GM23338 (cell line): ENCODE data around the gene MAP3K13. TPM values are rescaled to one million over a fixed set of nuclear protein-coding genes. Genes with fewer than 3 reads are reported as not detected.

Experiments used
- ATAC-seq: fragments of 200-7000 bp; cut with Tn5 transposase; 3 replicates; pipeline ENCODE4 v1.9.1; 2020
- DNase-seq: peaks from one replicate; pipeline ENCODE4 v3.0.0-alpha.2; 2015; ENCODE audit warnings: low spot score
- H2AFZ ChIP-seq: fragments of 200-600 bp; sonication (generic); 2 replicates; pipeline ENCODE4 v1.8.0; 2016; ENCODE audit warnings: antibody characterized with exemption, mild to moderate bottlenecking, moderate library complexity
- H3F3A ChIP-seq: fragments of 200-600 bp; sonication (generic); replicated peaks from 2 replicates; pipeline ENCODE4 v1.8.0; 2017; ENCODE audit warnings: antibody characterized with exemption, mixed run types, low read depth
- H3K27ac ChIP-seq: fragments of 200-600 bp; sonication (generic); 2 replicates; pipeline ENCODE4 v1.6.1; 2016; ENCODE audit warnings: low read depth
- H3K27me3 ChIP-seq: fragments of 200-600 bp; sonication (generic); 2 replicates; pipeline ENCODE4 v1.8.0; 2016; ENCODE audit warnings: mild to moderate bottlenecking, mixed run types, moderate library complexity; ENCODE audit not compliant: insufficient read depth
- H3K36me3 ChIP-seq: fragments of 200-600 bp; sonication (generic); 2 replicates; pipeline ENCODE4 v1.8.0; 2016; ENCODE audit warnings: mild to moderate bottlenecking; ENCODE audit not compliant: insufficient read depth
- H3K4me1 ChIP-seq: fragments of 200-600 bp; sonication (generic); 2 replicates; pipeline ENCODE4 v1.8.0; 2016; ENCODE audit warnings: mild to moderate bottlenecking, moderate library complexity; ENCODE audit not compliant: insufficient read depth
- H3K4me2 ChIP-seq: fragments of 200-600 bp; sonication (generic); 2 replicates; pipeline ENCODE4 v1.7.1; 2017; ENCODE audit warnings: mixed run types
- H3K4me3 ChIP-seq: fragments of 200-600 bp; sonication (generic); 2 replicates; pipeline ENCODE4 v1.6.1; 2016; ENCODE audit warnings: mixed run types
- H3K79me2 ChIP-seq: fragments of 200-600 bp; sonication (generic); replicated peaks from 2 replicates; pipeline ENCODE4 v1.8.0; 2017; ENCODE audit warnings: mild to moderate bottlenecking; ENCODE audit not compliant: insufficient read depth
- H3K9me2 ChIP-seq: fragments of 200-600 bp; sonication (generic); 2 replicates; pipeline ENCODE4 v1.8.0; 2017; ENCODE audit not compliant: insufficient read depth
- H4K20me1 ChIP-seq: fragments of 200-600 bp; sonication (generic); replicated peaks from 2 replicates; pipeline ENCODE4 v1.8.0; 2017; ENCODE audit warnings: mild to moderate bottlenecking; ENCODE audit not compliant: insufficient read depth
- H3K27ac Mint-ChIP-seq: 2 replicates; pipeline ENCODE4 v1.8.0; 2020; ENCODE audit warnings: inconsistent platforms, mild to moderate bottlenecking, moderate library complexity, mixed read lengths
- H3K27me3 Mint-ChIP-seq: 3 replicates; pipeline ENCODE4 v1.8.0; 2022; ENCODE audit warnings: low read depth, mild to moderate bottlenecking, moderate library complexity, mixed read lengths, inconsistent platforms; ENCODE audit not compliant: insufficient read depth, poor library complexity
- H3K36me3 Mint-ChIP-seq: 3 replicates; pipeline ENCODE4 v1.8.0; 2021; ENCODE audit warnings: low read depth, mild to moderate bottlenecking, inconsistent platforms, moderate library complexity, mixed read lengths
- H3K4me1 Mint-ChIP-seq: 3 replicates; pipeline ENCODE4 v1.8.0; 2020; ENCODE audit warnings: mild to moderate bottlenecking, inconsistent platforms, mixed read lengths
- H3K4me3 Mint-ChIP-seq: 3 replicates; pipeline ENCODE4 v1.8.0; 2021; ENCODE audit warnings: moderate library complexity, mild to moderate bottlenecking, inconsistent platforms, mixed read lengths
- H3K9me3 Mint-ChIP-seq: 3 replicates; pipeline ENCODE4 v1.8.0; 2020; ENCODE audit warnings: moderate library complexity, mild to moderate bottlenecking, inconsistent platforms, mixed read lengths
- EZH2phosphoT487 ChIP-seq: fragments of 200-600 bp; sonication (generic); IDR thresholded peaks from one replicate; pipeline ENCODE4 v1.8.1; 2018; ENCODE audit warnings: antibody characterized with exemption; ENCODE audit not compliant: unreplicated experiment
- NANOG ChIP-seq: IDR thresholded peaks from 2 replicates; pipeline ENCODE4 v1.6.1; 2016; ENCODE audit warnings: antibody characterized with exemption, borderline replicate concordance
- POLR2AphosphoS5 ChIP-seq: IDR thresholded peaks from 2 replicates; pipeline ENCODE4 v1.6.1; 2016; ENCODE audit warnings: antibody characterized with exemption, low read depth
- ZNF114 ChIP-seq: fragments of 250-450 bp; sonication (Bioruptor Pico); IDR thresholded peaks from 2 replicates; pipeline ENCODE4 v1.5.0; 2020; ENCODE audit warnings: mild to moderate bottlenecking, moderate library complexity
- polyA plus RNA-seq: library from polyadenylated mRNA; unstranded; fragments of >200 nt; fragmentation: Nextera tagmentation; extraction: Ambion mirVana; gene quantifications from 2 replicates; pipeline ENCODE4 v1.2.1, GENCODE V29; 2016
- total RNA-seq: library from RNA; depleted of rRNA; stranded (reverse); fragments of >200 nt; shearing (Covaris generic); gene quantifications from 2 replicates; pipeline ENCODE4 v1.2.3, GENCODE V29; 2014
- TF ChIP-seq, protein P1 (sequence below), 2 experiments: fragments of 200-600 bp in 1 of 2; sonication (generic) in 1 of 2; conservative IDR thresholded peaks; 2 replicates each; pipeline versions ENCODE4 v1.5.1 to v1.6.1; 2016 to 2017; ENCODE audit warnings: antibody characterized with exemption in 2 of 2, low read depth in 2 of 2, mild to moderate bottlenecking in 2 of 2, moderate library complexity in 1 of 2
- TF ChIP-seq, protein P2 (sequence below): fragments of 250-450 bp; sonication (Bioruptor Pico); IDR thresholded peaks from 2 replicates; pipeline ENCODE4 v1.5.0; 2020; ENCODE audit warnings: mild to moderate bottlenecking, moderate library complexity

MAP3K13 gene
- total and polyA plus RNA-seq, 2 experiments from 2014 or later = 10.7 to 129 TPM

DNA sequence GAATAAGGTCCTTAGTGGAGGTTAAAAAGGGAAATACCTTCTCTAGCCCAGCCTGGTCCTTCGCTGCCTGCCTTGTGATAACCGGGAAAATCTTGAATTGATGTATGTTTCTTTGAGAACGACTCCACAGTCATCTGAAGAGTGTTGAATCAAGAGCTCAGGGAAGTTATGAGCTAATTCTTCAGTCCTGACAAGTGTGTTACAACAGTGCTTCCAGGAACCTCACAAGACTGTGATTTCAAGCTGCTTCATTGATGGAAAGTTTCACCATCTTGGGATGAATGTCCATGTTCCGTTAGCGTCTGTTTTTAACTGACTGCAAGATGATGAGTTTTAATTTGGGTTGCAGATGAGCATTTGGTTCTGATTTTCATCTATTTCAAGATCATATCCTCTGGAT lies 123.5 kb downstream of the MAP3K13 start:
- Mint-ChIP-seq H3K4me3 (no peak overlapping the region), H3K36me3 (peaks cover 5% of the 10 kb centered on the region; the same call in 1 of the 3 replicates), H3K9me3 (no peaks in the 10 kb centered on the region), H3K27ac (no peak overlapping the region), H3K4me1 (peaks cover 3% of the 10 kb centered on the region; the same call in 1 of the 3 replicates), H3K27me3 (no peaks in the 10 kb centered on the region)
- Histone ChIP-seq H3K79me2 (no peaks in the 10 kb centered on the region), H3K36me3 (no peaks in the 10 kb centered on the region; the same call in 1 of the 2 replicates), H3K27ac (no peak overlapping the region), H3F3A (no peaks in the 10 kb centered on the region), H3K9me2 (no peaks in the 10 kb centered on the region), H2AFZ (no peak overlapping the region), H3K27me3 (no peaks in the 10 kb centered on the region), H3K4me2 (no peak overlapping the region), H3K4me1 (no peaks in the 10 kb centered on the region), H4K20me1 (no peaks in the 10 kb centered on the region; the same call in 1 of the 2 replicates), H3K4me3 (no peak overlapping the region)
- TF ChIP-seq, protein P1, sequence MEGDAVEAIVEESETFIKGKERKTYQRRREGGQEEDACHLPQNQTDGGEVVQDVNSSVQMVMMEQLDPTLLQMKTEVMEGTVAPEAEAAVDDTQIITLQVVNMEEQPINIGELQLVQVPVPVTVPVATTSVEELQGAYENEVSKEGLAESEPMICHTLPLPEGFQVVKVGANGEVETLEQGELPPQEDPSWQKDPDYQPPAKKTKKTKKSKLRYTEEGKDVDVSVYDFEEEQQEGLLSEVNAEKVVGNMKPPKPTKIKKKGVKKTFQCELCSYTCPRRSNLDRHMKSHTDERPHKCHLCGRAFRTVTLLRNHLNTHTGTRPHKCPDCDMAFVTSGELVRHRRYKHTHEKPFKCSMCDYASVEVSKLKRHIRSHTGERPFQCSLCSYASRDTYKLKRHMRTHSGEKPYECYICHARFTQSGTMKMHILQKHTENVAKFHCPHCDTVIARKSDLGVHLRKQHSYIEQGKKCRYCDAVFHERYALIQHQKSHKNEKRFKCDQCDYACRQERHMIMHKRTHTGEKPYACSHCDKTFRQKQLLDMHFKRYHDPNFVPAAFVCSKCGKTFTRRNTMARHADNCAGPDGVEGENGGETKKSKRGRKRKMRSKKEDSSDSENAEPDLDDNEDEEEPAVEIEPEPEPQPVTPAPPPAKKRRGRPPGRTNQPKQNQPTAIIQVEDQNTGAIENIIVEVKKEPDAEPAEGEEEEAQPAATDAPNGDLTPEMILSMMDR (conservative IDR thresholded peaks at IDR 0.05; ENCODE audit: low read depth in 2 of 2) = no peak
- TF ChIP-seq, protein P2, sequence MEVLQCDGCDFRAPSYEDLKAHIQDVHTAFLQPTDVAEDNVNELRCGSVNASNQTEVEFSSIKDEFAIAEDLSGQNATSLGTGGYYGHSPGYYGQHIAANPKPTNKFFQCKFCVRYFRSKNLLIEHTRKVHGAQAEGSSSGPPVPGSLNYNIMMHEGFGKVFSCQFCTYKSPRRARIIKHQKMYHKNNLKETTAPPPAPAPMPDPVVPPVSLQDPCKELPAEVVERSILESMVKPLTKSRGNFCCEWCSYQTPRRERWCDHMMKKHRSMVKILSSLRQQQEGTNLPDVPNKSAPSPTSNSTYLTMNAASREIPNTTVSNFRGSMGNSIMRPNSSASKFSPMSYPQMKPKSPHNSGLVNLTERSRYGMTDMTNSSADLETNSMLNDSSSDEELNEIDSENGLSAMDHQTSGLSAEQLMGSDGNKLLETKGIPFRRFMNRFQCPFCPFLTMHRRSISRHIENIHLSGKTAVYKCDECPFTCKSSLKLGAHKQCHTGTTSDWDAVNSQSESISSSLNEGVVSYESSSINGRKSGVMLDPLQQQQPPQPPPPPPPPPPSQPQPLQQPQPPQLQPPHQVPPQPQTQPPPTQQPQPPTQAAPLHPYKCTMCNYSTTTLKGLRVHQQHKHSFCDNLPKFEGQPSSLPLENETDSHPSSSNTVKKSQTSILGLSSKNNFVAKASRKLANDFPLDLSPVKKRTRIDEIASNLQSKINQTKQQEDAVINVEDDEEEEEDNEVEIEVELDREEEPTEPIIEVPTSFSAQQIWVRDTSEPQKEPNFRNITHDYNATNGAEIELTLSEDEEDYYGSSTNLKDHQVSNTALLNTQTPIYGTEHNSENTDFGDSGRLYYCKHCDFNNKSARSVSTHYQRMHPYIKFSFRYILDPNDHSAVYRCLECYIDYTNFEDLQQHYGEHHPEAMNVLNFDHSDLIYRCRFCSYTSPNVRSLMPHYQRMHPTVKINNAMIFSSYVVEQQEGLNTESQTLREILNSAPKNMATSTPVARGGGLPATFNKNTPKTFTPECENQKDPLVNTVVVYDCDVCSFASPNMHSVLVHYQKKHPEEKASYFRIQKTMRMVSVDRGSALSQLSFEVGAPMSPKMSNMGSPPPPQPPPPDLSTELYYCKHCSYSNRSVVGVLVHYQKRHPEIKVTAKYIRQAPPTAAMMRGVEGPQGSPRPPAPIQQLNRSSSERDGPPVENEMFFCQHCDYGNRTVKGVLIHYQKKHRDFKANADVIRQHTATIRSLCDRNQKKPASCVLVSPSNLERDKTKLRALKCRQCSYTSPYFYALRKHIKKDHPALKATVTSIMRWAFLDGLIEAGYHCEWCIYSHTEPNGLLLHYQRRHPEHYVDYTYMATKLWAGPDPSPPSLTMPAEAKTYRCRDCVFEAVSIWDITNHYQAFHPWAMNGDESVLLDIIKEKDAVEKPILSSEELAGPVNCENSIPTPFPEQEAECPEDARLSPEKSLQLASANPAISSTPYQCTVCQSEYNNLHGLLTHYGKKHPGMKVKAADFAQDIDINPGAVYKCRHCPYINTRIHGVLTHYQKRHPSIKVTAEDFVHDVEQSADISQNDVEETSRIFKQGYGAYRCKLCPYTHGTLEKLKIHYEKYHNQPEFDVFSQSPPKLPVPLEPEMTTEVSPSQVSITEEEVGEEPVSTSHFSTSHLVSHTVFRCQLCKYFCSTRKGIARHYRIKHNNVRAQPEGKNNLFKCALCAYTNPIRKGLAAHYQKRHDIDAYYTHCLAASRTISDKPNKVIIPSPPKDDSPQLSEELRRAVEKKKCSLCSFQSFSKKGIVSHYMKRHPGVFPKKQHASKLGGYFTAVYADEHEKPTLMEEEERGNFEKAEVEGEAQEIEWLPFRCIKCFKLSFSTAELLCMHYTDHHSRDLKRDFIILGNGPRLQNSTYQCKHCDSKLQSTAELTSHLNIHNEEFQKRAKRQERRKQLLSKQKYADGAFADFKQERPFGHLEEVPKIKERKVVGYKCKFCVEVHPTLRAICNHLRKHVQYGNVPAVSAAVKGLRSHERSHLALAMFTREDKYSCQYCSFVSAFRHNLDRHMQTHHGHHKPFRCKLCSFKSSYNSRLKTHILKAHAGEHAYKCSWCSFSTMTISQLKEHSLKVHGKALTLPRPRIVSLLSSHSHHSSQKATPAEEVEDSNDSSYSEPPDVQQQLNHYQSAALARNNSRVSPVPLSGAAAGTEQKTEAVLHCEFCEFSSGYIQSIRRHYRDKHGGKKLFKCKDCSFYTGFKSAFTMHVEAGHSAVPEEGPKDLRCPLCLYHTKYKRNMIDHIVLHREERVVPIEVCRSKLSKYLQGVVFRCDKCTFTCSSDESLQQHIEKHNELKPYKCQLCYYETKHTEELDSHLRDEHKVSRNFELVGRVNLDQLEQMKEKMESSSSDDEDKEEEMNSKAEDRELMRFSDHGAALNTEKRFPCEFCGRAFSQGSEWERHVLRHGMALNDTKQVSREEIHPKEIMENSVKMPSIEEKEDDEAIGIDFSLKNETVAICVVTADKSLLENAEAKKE = no peak
- TF ChIP-seq POLR2AphosphoS5 = no peak
- TF ChIP-seq NANOG = no peak
- no peak for TF ChIP-seq ZNF114 (CRISPR knock-in tag)
- TF ChIP-seq EZH2phosphoT487 = no peak
- no peak for ATAC-seq
- no peak for DNase-seq
